ENCODE results near the gene NGEF.

Gene NGEF

DNA sequence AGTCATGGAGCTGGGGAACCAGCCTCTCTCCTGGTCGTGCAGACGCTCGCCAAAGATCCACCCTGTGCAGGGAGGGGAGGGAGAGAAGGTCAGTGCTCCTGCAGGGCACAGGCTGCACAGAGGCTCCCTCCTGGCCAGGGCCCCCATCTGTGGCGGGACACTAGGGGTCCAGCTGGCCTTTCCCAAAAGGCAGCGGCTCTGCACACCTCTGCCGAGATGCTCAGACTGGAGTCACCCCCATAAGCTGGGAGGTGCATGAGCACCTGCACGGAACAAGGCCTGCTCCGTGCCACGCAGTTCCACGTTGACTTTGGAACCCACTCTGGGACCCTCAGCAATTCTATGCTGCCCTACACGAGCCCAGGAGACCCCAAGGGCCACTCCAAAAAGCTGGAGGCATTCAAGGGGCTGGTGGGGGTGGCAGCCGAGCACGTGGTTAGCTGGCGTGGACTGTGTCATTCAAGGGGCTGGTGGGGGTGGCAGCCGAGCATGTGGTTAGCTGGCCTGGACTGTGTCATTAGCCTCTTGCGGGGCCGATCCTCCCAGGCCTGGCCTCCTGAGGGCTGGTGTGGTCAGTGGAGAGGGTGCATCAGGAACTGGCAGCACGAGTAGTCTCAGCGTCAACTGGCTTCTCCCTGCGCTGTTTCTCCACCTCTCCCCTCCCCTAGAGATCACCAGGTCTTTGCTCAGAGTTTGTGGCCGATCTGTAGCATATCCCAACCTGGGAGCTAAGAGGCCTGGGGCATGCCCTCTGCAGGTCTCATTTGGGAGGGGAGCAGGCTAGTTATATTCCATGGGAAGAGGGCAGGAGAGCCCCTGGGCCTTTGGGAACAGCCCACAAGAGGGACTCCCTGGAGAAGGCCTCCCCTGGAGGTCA is 133.2 kb downstream of the NGEF start:
- no peak for DNase-seq

DNA sequence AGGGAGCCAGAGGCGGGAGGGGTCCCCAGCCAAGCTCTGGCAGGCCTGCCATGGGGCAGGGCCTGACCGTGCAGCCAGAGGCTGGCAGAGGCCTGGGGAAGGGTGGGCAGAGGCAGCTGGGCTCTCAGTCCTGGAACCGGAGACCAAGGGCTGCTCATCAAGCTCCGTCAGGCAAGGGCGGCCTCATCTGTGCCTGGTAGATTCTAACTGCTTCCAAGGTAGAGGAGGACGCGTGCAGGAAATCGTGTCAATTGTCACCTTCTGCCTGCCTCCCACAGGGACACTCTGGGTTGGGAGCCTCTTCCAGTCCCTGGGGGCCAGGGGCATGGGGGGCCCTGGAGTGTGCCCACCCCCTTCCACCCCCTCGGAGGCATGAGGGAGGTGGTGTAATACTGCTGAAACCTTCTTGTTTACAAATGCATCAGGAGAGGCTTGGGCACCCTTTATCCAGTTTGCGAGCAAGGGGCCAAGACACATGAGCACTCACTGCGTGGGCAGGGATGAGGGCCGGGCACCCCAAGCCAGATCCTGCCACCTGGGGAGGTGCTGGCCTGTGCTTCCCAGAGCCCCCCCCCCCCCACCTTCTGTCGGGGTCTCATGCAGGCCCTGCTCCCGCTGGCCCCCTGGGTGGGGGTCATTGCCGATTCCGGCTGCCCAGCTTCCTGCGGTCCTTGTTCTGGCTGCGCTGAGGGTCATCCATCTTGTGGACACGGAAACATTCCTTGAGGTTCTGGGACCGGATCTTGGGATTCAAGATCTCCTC is 134.0 kb downstream of the NGEF start:
- DNase-seq = no peak

DNA sequence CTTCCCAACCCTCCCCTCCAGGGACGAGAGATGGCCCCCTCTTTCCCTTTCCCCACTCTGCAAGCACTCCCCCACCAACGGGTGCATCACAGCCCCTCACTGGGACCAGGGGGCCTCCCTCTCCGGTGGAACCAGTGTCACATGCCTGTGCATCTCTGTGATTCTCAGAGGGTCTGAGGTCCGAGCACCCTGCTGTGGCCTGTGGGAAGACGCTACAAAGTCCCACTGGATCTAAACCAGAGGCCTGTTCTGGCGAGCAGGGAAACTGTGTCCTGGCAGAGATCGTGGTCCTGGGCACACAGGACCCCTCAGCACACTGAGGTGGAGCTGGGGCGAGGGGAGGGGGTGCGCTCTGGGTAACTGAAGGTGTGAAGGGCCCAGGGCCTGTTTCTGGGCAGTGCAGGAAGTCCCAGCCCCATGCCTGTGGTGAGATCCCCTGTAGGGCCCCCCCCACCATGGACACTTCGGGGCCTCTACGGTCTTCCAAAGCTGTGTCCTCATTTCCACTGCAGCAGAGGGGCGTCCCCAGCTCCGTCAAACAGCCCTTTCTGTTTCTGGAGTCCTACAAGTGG is 135.0 kb downstream of the NGEF start:
- no peak for DNase-seq

DNA sequence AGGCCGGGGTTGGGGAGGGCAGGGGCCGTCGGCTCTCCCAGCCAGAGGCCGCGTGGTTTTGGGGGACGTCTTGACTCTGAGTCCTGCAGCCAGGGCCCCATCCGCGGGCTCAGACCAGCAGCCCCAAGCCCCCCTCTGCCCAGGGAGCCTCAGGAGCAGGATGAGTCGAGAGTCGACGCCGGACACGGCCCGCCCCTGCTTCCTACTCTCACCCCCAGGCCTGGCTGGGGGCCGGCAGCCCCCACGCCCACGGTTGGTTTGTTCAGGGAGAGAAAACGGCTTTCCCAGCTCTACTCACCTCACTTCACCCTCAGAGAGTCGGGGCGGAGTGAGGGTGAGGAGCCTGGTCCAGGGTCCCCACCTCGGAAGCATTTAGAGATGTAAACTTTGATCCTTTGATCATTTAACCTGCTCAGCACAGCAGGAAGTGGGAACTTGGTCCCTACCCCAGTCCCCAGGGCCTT is 136.0 kb downstream of the NGEF start:
- no peak for DNase-seq

DNA sequence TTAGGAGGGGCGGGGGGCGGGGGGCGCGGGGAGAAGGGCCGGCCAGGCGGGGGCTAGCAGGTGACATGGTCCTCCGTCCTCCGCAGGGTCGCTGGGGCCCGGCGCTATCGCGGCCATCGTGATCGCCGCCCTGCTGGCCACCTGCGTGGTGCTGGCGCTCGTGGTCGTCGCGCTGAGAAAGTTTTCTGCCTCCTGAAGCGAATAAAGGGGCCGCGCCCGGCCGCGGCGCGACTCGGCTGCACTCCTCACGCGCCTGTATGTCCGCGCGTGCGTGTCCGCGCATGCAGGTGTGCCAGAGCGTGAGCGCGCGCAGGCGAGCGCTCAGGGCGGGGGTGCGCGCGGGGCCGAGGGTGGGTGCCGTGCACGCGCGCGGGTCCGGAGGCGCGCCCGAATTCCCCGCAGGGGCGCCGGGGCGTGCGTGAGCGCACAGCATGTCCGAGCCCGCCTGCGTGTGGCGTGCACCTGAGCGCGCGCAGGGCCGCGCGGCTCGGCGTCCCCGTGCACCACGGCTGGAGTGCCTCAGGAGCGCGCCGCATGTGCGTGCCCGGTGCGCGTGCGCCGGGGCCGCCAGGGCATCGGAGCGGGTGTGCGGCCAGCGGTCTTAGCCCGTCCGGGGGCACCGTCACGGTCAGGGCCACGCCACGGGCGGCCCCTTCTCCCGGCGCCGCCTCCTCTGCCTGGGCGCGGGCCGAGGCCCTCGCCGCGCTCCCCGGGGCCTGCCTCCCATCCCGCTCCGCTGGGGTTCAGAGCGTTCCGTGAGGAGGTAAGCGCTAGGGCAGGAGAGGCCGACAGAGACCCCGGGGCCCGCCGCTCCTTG is 136.7 kb downstream of the NGEF start:
- DNase-seq = peak; percentile 19

DNA sequence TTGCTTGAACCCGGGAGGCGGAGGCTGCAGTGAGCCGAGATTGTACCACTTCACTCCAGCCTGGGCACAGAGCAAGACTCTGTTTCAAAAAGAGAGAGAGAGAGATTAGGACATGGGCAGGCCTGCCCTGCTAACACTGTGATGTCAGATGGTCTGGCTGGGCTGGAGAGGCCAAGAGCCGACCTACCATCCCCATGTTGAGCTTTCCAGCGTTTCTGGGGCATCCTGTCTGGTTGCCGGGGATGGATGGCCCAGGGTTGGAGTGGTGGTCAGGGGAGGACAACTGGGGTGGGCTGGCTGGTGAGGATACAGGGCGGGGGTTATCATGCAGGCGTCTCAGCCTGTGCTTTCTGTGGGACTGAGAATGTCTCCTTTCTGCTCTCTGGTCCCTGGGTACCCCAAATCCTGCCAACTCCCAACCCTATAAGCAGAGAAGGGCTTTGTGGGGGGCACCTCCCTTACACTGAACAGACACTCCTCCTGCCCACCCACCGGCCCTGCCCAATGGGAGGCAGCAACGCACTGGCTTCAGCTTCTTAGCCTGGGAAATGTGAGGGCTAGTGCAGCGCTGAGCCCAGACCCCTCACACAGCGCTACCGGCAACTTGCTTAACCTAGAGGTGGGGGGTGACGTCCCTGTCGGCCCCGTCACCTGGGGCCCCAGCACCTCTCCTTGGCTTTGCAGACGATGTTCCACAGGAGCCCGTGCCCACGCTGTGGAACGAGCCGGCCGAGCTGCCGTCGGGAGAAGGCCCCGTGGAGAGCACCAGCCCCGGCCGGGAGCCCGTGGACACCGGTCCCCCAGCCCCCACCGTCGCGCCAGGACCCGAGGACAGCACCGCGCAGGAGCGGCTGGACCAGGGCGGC is 137.6 kb downstream of the NGEF start:
- no peak for DNase-seq

DNA sequence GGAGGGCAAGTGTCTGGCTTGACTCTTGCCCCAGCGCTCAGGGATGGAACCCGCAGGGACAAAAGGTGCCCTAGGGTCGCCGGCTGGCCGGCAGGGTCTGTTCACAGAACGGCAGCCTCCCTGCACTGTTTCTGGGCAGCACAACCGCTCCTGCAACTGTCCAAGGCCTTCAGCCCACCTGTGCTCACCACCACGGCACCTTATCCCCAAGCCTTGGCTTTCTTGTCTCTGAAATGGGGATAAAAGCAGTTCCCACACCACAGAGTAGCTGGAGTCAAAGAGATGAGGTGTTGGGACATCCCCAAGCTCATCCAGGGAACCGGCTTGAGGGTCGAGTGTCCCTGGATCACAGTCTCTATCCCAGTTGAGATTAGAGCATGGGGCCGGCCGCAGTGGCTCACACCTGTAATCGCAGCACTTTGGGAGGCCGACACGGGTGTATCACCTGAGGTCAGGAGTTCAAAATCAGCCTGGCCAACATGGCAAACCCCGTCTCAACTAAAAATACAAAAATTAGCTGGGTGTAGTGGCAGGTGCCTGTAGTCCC is 138.3 kb downstream of the NGEF start:
- DNase-seq = no peak

DNA sequence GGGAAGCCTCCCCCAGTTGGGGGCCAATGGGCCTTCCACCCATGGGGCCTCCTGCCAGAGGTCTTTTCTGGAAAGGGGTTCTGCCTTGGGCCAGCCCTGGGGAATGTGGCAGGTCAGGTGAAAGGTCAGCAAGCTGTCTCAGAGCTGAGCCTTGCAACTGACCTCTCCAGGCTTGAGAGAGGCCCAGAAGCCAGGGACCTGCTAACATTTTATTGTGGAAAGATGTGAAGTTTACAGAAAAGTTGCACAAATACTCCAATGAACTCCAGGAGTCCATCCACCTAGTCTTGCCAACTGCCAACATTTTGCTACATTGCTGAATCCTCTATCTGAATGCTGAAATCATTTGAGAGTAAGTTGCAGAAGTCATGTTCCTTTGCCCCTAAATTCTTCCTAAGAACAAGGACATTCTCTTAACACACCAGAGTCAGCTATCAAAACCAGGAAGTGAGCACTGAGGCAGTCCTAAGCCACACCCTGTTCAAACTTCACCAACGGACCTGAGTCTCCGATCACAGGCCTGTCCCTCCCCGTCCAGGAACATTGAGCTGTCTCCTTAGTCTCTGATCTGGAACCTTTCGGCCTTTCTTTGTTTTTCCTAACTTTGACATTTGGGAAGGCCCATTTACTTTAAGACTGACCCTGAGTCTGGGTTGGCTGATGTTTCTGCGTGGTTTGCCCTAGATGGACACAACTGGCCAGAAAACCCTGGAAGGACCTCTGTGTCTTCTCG is 139.0 kb downstream of the NGEF start:
- no peak for DNase-seq

DNA sequence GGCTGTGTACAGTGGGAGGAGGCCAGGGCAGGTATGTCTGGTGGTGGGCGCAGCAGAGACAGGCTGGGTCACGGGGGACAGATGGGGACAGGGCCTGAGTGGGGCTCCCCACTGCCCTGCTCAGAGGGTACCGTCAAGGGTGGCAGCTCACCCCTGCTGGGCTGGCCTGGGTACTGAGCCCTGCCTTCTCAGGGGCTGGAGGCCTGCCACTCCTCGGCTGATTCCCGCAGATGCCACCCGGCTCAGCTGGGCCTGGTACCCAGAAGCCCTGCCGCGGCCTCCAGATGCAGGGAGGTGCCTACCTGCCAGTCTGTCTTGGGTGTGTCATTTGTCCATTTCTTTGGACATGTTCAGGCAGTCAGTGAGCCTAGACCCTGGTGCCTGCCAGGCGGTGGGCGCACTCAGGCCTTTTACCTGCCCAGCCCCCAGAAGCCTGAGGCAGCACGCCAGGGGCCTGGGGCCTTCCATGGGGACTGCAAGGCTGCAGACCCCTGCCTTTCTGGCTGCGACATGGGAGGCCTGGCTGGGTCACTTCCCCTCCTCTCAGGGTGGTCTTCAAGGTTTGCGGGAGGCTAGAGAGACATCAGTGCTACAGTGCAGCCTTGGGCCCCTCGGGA is 139.7 kb downstream of the NGEF start:
- DNase-seq = no peak

DNA sequence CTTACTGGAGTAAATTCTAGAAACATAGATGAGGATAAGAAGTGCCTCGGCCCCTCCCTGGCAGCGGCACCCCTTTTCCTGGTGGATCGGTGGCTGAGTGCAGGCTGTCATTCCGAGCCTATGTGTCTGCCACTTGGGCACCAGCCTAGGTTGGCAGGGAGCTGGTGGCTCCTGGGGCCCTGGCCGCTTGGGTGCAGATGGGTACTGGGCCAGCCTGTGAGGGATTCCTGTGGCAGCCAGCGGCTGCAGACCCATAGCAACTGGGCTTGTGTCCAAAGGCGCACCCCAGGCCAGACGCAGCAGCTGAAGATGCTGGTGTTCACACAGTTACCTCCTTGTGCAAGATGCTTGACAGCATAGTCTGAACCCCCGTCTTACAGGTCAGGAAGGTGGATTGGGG is 140.2 kb downstream of the NGEF start:
- DNase-seq = no peak

DNA sequence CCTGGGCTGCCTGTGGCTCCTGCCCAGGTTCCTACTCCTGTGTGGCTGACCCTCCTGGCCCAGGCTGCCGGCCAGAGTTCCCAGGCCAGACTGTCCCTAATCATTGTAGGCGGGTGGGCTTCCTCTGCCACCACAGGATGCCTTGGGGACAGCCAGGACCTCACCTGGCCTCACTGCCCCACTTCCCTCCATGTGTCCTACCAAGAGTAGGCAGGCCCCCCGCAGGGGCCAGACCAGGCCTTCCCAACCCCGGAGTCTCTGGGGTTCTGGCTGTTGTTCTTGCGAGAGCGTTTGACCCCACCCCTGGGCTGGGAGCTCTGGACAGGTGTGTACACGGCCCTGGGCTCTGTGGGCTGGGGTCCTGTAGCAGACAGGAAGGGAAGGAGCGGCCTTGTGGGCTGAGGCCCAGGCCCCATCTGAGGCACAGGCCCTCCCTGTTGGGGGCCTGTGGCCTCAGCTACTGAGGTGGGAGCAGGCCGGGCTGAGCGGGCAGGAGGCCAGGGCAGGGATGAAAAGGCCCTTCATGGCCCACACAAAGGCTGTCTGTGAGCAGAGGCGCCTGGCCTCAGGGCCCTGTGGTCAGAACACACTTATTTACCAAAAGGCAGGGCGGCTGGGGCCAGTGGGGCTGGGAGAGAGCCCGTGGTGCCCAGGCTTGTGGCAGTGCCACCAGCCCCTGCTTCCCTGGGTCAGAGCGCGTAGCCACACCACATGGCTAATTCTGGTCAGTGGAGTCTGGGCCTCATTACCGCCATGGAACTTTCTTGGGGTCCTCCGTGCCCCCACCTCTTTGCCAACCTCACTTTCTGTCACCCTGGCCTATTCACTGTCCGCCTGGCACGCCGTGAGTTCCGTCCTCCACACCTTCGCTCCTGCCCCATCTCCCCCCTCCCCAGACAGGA is 141.0 kb downstream of the NGEF start:
- no peak for DNase-seq

DNA sequence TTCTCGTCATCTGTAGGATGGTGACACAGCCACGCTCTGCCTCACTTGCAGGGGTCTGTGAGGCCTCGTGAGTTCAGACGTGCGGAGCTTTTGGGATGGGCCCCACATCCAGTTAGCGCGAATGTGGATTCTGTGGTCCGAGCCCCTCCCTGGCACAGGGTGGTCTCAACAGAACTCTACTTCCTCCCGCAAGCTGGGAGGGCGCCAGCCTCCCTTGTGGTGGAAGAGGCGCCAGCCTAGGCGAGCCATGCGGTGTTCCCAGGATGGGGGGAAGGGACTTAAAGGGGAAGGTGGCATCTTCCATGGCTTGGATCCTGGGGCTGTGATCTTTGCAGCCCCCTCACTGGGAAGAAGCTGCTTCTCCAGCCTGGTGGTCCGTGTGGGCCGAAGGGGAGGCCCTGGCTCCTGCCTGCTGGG is 141.6 kb downstream of the NGEF start:
- no peak for DNase-seq

DNA sequence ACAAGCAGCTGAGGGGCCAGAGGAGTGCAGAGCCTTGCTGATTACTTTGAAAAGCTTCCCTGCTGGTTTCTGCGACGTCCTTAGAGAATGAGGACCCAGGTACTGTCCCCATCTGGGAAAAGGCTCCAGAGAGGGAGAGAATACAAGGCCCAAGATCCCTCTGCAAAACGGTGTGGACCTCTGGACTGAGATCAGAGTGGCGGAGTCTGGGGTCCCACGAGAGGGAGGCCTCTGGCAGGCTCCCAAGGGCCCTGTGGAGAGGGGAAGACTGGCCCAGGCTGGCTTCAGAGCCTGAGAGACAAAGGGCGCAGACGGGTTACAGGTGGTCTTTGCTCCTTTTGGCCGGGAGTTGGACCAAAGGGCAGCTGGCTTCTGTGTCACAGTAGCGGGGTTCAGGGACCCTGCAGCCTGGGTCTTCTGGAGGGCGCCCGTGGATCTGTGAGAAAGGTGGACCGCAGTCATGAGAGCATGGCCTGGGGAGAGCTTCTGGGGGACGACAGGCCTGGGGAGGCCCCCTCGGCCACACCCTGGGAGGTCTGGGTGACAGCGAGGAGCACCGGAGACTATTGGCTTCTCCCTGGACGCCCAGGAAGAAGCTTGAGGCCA is 142.2 kb downstream of the NGEF start:
- no peak for DNase-seq

DNA sequence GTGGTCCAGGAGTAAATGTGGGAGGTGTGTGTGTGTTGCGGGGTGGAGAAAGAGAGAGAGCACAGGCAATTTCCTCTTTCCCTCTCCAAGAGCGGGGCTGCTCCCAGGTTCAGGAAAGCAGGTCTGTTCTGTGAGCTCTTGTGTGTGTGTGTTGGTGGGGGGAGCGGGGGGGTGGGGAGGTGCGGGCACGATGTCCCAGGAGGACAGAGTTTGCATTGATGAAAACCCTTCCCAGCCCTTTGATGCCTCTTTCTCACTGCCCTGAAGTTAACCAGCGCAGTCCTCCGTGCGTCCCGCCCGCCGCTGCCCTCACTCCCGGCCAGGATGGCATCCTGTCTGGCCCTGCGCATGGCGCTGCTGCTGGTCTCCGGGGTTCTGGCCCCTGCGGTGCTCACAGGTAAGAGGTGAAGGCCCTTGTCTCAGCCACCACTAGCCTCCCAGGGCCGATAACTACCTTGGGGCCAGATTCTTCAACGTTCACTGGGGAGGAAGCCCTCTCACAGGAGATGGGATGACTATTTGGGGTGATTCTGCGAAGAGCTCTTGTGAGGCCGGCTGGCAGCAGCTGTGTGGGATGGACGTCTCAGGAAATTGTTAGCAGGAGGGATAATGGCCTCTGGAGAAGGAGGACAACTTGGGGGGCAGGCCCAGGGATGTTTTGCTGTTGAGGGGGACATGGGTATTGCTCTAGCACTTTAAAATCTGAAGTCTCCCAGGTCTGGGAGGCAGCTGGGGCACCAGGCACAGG is 142.9 kb downstream of the NGEF start, which contains the start of gene SNORC:
Gene SNORC, plus strand, starts transcription at position 247 of the 748 bp plus-strand sequence. Its CDS starts 78 bp downstream, at position 325.
- no peak for DNase-seq

DNA sequence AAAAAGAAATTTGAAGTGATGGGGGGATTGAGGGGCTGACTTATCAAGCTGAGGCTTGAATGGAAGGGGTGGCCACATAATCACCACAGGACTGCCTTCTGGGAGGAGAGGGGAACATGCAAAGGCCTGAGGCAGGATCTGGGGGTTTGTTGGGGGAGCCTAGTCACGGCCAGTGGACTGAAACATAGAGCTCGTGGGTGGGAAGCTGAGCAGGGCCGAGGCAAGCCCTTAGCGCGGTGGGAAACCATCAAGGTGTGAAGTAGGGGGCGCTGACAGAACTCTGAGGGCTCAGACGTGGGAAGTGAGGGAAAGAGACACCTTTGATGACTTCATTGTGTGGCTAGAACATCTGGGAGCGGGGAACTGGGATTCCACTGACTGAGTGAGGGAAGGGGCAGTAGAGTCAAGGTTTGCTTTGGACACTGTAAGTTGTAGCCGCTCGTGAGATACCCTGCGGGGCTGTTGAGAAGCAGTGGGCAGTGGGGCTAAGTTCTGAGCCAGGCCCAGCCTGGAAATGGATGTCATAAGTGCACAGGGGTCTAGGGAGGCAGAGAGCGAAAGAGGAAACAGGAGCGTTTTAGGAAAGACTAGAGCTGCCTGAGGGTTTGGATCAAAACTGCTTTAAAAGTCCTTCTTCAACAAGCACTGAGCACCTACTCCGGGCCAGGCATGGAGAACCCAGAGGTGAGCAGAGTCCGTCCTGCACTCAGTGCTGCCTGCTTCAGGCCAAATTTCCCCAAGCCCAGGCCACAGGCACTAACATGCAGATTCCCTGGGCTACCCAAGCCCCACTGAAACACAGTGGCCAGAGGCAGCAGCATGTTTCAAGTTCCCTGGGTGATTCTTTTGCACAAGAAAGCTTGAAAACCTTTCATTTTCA is 143.7 kb downstream of the NGEF start:
- DNase-seq = no peak

DNA sequence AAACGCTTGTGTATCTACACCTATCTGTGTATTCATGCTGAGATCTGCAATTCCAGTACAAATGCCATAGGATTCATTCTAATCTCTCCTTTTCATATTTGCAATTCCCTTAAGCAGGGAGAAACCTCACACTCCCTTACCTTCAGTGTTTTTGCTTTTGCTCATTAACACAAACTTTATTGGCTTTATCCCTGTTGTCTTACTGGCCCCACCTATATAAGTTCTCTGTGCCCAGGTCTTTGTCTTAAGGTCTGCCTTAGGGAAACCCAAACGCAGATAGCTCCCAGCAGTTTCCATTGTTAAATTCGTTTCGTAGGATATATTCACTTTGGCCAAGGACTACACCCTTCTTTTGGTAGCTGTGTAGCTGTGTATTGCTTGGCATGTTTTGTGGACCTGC is 147.0 kb downstream of the NGEF start:
- DNase-seq = no peak

DNA sequence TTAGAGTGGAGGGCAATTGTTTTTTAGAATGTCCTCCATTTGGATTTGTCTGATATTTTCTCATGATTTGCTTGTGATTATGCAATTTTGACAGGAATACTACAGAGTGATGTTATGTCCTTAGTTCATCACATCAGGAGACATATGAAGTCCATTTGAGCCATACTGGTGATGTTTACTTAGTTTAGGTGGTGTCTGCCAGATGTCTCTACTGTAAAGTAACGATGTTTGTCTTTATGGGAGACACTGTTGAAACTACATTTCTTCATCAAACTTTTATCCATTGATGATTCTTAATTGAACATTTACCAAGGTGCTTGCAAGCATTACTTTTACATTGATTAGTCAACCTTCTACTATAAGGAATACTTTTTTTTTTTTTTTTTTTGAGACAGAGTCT is 147.9 kb downstream of the NGEF start:
- DNase-seq = no peak
